IMR-90 (cell line): ENCODE results near the gene RNF212B. TPM values are rescaled to one million over a fixed set of nuclear protein-coding genes. Genes with fewer than 3 reads are reported as not detected.

Experiments used
- ATAC-seq: fragments of 200-7000 bp; cut with Tn5 transposase; 2 replicates; pipeline ENCODE4 v1.9.1; 2020; ENCODE audit warnings: low read depth, mild to moderate bottlenecking, moderate library complexity
- BruUV-seq: library from RNA; stranded (reverse); fragments of 400-500 nt; replicated peaks from 2 replicates; lab custom pipeline; 2021; lab: Mats Ljungman, UMichigan
- CTCF ChIA-PET: fragments of 300-600 bp; formaldehyde crosslinking; extraction: SDS; loops from one replicate; lab custom pipeline; 2021; ENCODE audit warnings: antibody characterized with exemption; lab: Yijun Ruan, JAX
- POLR2A ChIA-PET: fragments of 300-600 bp; sonication (Branson Sonifier 250); formaldehyde crosslinking; loops from one replicate; lab custom pipeline; 2022; ENCODE audit warnings: antibody characterized with exemption; ENCODE audit not compliant: unreplicated experiment; lab: Charles Lee
- DNase-seq: peaks from one replicate; pipeline ENCODE4 v3.0.0; 2013
- H2AFZ ChIP-seq: replicated peaks from 2 replicates; pipeline ENCODE3; 2013; ENCODE audit warnings: low read length, mild to moderate bottlenecking; ENCODE audit not compliant: poor library complexity
- H2AK5ac ChIP-seq: 2 replicates; pipeline ENCODE4 v1.6.1; 2013; ENCODE audit warnings: low read depth, low read length, inconsistent platforms
- H2AK9ac ChIP-seq: replicated peaks from 2 replicates; pipeline ENCODE3; 2013; ENCODE audit warnings: mild to moderate bottlenecking, low read depth, low read length, moderate library complexity; ENCODE audit not compliant: poor library complexity
- H2BK120ac ChIP-seq: 2 replicates; pipeline ENCODE4 v1.6.1; 2013; ENCODE audit warnings: low read depth, low read length, inconsistent platforms
- H2BK15ac ChIP-seq: 3 replicates; pipeline ENCODE4 v1.6.1; 2013; ENCODE audit warnings: low read depth, low read length, inconsistent platforms
- H2BK20ac ChIP-seq: 2 replicates; pipeline ENCODE4 v1.6.1; 2013; ENCODE audit warnings: low read depth, mild to moderate bottlenecking, inconsistent platforms, low read length, moderate library complexity
- H2BK5ac ChIP-seq: 2 replicates; pipeline ENCODE4 v1.6.1; 2013; ENCODE audit warnings: mild to moderate bottlenecking, low read depth, low read length, inconsistent platforms; ENCODE audit not compliant: poor library complexity, severe bottlenecking
- H3K14ac ChIP-seq: replicated peaks from 2 replicates; pipeline ENCODE4 v1.6.1; 2013; ENCODE audit warnings: low read depth, low read length, inconsistent platforms
- H3K18ac ChIP-seq: 2 replicates; pipeline ENCODE4 v1.6.1; 2013; ENCODE audit warnings: low read depth, low read length, control low read depth
- H3K23ac ChIP-seq: 2 replicates; pipeline ENCODE4 v1.6.1; 2013; ENCODE audit warnings: low read depth, low read length, inconsistent platforms
- H3K27ac ChIP-seq: 2 replicates; pipeline ENCODE4 v1.5.1; 2013; ENCODE audit warnings: mild to moderate bottlenecking, control low read depth, low read length; ENCODE audit not compliant: insufficient read depth
- H3K27me3 ChIP-seq: 2 replicates; pipeline ENCODE4 v1.6.1; 2013; ENCODE audit warnings: low read length; ENCODE audit not compliant: control insufficient read depth, insufficient read depth
- H3K36me3 ChIP-seq: 2 replicates; pipeline ENCODE4 v1.6.1; 2013; ENCODE audit warnings: low read length, mixed read lengths; ENCODE audit not compliant: control insufficient read depth, insufficient read depth
- H3K4ac ChIP-seq: 2 replicates; pipeline ENCODE4 v1.6.1; 2013; ENCODE audit warnings: low read depth, low read length, inconsistent platforms
- H3K4me1 ChIP-seq: 2 replicates; pipeline ENCODE4 v1.6.1; 2013; ENCODE audit warnings: low read length, mixed read lengths; ENCODE audit not compliant: control insufficient read depth, insufficient read depth
- H3K4me2 ChIP-seq: 2 replicates; pipeline ENCODE4 v1.6.1; 2013; ENCODE audit warnings: low read depth, mild to moderate bottlenecking, control low read depth, low read length, moderate library complexity
- H3K4me3 ChIP-seq: 2 replicates; pipeline ENCODE4 v1.5.1; 2013; ENCODE audit warnings: low read depth, mild to moderate bottlenecking, control low read depth, low read length, moderate library complexity; ENCODE audit not compliant: insufficient read depth
- H3K56ac ChIP-seq: 2 replicates; pipeline ENCODE4 v1.6.1; 2013; ENCODE audit warnings: low read length, inconsistent platforms; ENCODE audit not compliant: insufficient read depth; ENCODE audit errors: extremely low read depth
- H3K79me1 ChIP-seq, 2 experiments: 2 replicates each; pipeline ENCODE4 v1.6.1; 2013; ENCODE audit warnings: low read length in 2 of 2, inconsistent platforms in 1 of 2, low read depth in 1 of 2
- H3K9ac ChIP-seq: 2 replicates; pipeline ENCODE4 v1.6.1; 2013; ENCODE audit warnings: low read depth, low read length, control low read depth
- H3K9me1 ChIP-seq: 2 replicates; pipeline ENCODE4 v1.6.1; 2013; ENCODE audit warnings: low read length, inconsistent platforms; ENCODE audit not compliant: insufficient read depth
- H3K9me3 ChIP-seq: 2 replicates; pipeline ENCODE4 v1.6.1; 2013; ENCODE audit warnings: low read length; ENCODE audit not compliant: control insufficient read depth, insufficient read depth
- H4K20me1 ChIP-seq: 2 replicates; pipeline ENCODE4 v1.6.1; 2013; ENCODE audit warnings: low read length, inconsistent platforms; ENCODE audit not compliant: insufficient read depth
- H4K5ac ChIP-seq: 2 replicates; pipeline ENCODE4 v1.6.1; 2013; ENCODE audit warnings: mild to moderate bottlenecking, low read depth, low read length, control low read depth
- H4K8ac ChIP-seq, 2 experiments: 2 replicates each; pipeline ENCODE4 v1.6.1; 2013; ENCODE audit warnings: low read depth in 2 of 2, low read length in 2 of 2, control low read depth in 1 of 2, inconsistent platforms in 1 of 2
- H4K91ac ChIP-seq: 2 replicates; pipeline ENCODE4 v1.6.1; 2013; ENCODE audit warnings: low read depth, low read length, inconsistent platforms; ENCODE audit not compliant: insufficient read depth
- CEBPB ChIP-seq: IDR thresholded peaks from 2 replicates; pipeline ENCODE4 v1.6.1; 2012; ENCODE audit warnings: low read depth, low read length, improper control_type of control experiment
- CHD1 ChIP-seq: IDR thresholded peaks from 2 replicates; pipeline ENCODE4 v1.6.1; 2012; ENCODE audit warnings: low read depth, low read length, improper control_type of control experiment
- MAZ ChIP-seq: IDR thresholded peaks from 2 replicates; pipeline ENCODE4 v1.6.1; 2012; ENCODE audit warnings: low read depth, mild to moderate bottlenecking, low read length, improper control_type of control experiment, moderate library complexity, borderline replicate concordance
- MXI1 ChIP-seq: IDR thresholded peaks from 2 replicates; pipeline ENCODE4 v1.6.1; 2012; ENCODE audit warnings: low read depth, mild to moderate bottlenecking, low read length, moderate library complexity, borderline replicate concordance
- RCOR1 ChIP-seq: IDR thresholded peaks from 2 replicates; pipeline ENCODE4 v1.6.1; 2012; ENCODE audit warnings: mild to moderate bottlenecking, low read length, improper control_type of control experiment; ENCODE audit not compliant: insufficient replicate concordance
- RFX5 ChIP-seq: IDR thresholded peaks from 2 replicates; pipeline ENCODE4 v1.8.0; 2012; ENCODE audit warnings: low read depth, mild to moderate bottlenecking, low read length, moderate library complexity
- WGBS, 2 experiments: methylation state at CpG; one replicate each; pipeline versions ENCODE4 v1.1.5 to v1.1.7; 2013; ENCODE audit warnings: missing lambda C conversion rate in 2 of 2; ENCODE audit not compliant: insufficient read length in 1 of 2; ENCODE audit errors: extremely low coverage in 2 of 2; 5-methylcytosine and 5-hydroxymethylcytosine counted together
- dilution Hi-C: fragments of 300-500 bp; cut with HindIII; formaldehyde crosslinking; loops from one replicate; pipeline ENCODE4 v1.14.3; 2018; ENCODE audit warnings: low sequenced_read_pairs; ENCODE audit not compliant: unreplicated experiment
- in situ Hi-C: fragments of 300-500 bp; cut with MboI; formaldehyde crosslinking; loops from 3 replicates; pipeline ENCODE4 v1.14.3; 2019; ENCODE audit warnings: low sequenced_read_pairs, inconsistent platforms, mixed read lengths
- intact Hi-C: fragments of 100-400 bp; cut with micrococcal nuclease; formaldehyde crosslinking; loops from 2 replicates; pipeline ENCODE4 v1.10.0; 2022
- polyA plus RNA-seq, 3 experiments: library from polyadenylated mRNA; depleted of rRNA; stranded (reverse); fragments of >200 nt; gene quantifications; 2 replicates each; pipeline ENCODE4 v1.2.3, GENCODE V29; 2012; ENCODE audit warnings: low replicate concordance in 1 of 3
- total RNA-seq: library from RNA; depleted of rRNA; stranded (reverse); fragments of >200 nt; gene quantifications from 2 replicates; pipeline ENCODE4 v1.2.3, GENCODE V29; 2012
- TF ChIP-seq, protein P1 (sequence below): fragments of 150-350 bp; IDR thresholded peaks from 2 replicates; pipeline ENCODE4 v1.6.1; 2016; ENCODE audit warnings: low read depth, mild to moderate bottlenecking, low read length, moderate library complexity, borderline replicate concordance
- TF ChIP-seq, protein P2 (sequence below): fragments of 150-350 bp; IDR thresholded peaks from 2 replicates; pipeline ENCODE4 v1.6.1; 2017; ENCODE audit warnings: mild to moderate bottlenecking, antibody characterized with exemption, low read length, low read depth

The RNF212B gene
- total and polyA plus RNA-seq, 2 of the 4 experiments (the other 2 are of a cell fraction), result not detected

DNA sequence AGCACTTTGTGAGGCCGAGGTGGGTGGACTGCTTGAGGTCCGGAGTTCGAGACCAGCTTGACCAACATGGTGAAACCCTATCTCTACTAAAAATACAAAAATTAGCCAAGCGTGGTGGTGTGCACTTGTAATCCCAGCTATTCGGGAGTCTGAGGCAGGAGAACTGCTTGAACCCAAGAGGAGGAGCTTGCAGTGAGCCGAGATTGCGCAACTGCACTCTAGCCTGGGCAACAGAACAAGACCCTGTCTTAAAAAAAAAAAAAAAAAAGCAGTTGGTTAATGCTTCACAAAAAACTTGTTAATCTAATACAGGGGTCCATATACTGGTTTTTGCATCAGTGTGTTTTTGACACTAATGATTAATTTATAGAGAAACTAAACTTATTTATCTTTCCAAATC is 35.7 kb upstream of the RNF212B start:
- Histone ChIP-seq H2BK5ac (no peak overlapping the region), H2AK5ac (no peak overlapping the region), H3K4me1 (no peaks in the 10 kb centered on the region), H3K9ac (no peak overlapping the region), H2AFZ (no peak overlapping the region), H3K14ac (no peak overlapping the region), H2BK20ac (no peak overlapping the region), H2AK9ac (no peak overlapping the region), H3K9me3 (no peaks in the 10 kb centered on the region), H3K4me2 (no peak overlapping the region), H2BK15ac (no peak overlapping the region), H3K56ac (no peak overlapping the region), H3K9me1 (no peaks in the 10 kb centered on the region), H3K27ac (no peak overlapping the region), H2BK120ac (no peak overlapping the region), H4K8ac (no peak overlapping the region), H3K36me3 (no peaks in the 10 kb centered on the region), H4K20me1 (no peaks in the 10 kb centered on the region), H3K23ac (no peak overlapping the region), H3K4ac (no peak overlapping the region), H4K91ac (no peak overlapping the region), H3K27me3 (peaks cover 3% of the 10 kb centered on the region), H4K5ac (no peak overlapping the region), H3K79me1 (no peaks in the 10 kb centered on the region), H3K18ac (no peak overlapping the region), H3K4me3 (no peak overlapping the region)
- TF ChIP-seq RFX5 (no peak), MAZ (no peak), CEBPB (peak; percentile 66), RCOR1 (no peak), CHD1 (no peak), MXI1 (no peak)
- TF ChIP-seq, protein P1, sequence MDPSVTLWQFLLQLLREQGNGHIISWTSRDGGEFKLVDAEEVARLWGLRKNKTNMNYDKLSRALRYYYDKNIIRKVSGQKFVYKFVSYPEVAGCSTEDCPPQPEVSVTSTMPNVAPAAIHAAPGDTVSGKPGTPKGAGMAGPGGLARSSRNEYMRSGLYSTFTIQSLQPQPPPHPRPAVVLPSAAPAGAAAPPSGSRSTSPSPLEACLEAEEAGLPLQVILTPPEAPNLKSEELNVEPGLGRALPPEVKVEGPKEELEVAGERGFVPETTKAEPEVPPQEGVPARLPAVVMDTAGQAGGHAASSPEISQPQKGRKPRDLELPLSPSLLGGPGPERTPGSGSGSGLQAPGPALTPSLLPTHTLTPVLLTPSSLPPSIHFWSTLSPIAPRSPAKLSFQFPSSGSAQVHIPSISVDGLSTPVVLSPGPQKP, result no peak
- TF ChIP-seq, protein P2, sequence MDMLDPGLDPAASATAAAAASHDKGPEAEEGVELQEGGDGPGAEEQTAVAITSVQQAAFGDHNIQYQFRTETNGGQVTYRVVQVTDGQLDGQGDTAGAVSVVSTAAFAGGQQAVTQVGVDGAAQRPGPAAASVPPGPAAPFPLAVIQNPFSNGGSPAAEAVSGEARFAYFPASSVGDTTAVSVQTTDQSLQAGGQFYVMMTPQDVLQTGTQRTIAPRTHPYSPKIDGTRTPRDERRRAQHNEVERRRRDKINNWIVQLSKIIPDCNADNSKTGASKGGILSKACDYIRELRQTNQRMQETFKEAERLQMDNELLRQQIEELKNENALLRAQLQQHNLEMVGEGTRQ, result no peak
- BruUV-seq, result no TSS peak
- POLR2A ChIA-PET, result no interaction called here
- intact Hi-C loops, result no loop called here
- no peak for ATAC-seq
- in situ Hi-C loops, result no loop called here
- CTCF ChIA-PET, result no interaction called here
- 60% methylated on average over 2 of the region's 7 CpGs; no CpG with 5 or more reads in 1 of the 2 experiments for WGBS, 2 experiments
- no peak for DNase-seq
- dilution Hi-C loops, result no loop called here
